ENCODE measurements around the gene ERG. TPM values are rescaled to one million over a fixed set of nuclear protein-coding genes. Genes with fewer than 3 reads are reported as not detected.
A peak's percentile ranks its signal among the peaks of the same experiment; 100 is the strongest.

ERG gene, protein sequence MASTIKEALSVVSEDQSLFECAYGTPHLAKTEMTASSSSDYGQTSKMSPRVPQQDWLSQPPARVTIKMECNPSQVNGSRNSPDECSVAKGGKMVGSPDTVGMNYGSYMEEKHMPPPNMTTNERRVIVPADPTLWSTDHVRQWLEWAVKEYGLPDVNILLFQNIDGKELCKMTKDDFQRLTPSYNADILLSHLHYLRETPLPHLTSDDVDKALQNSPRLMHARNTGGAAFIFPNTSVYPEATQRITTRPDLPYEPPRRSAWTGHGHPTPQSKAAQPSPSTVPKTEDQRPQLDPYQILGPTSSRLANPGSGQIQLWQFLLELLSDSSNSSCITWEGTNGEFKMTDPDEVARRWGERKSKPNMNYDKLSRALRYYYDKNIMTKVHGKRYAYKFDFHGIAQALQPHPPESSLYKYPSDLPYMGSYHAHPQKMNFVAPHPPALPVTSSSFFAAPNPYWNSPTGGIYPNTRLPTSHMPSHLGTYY
- 10 to 100 TPM in 2 of 4 donors, 1 to 10 TPM in 2; 3.7 to 13.3 (median 10.6) TPM for total RNA-seq

GRCh38 chr21:38498057-38498833, at the start of gene ERG:
Gene ERG, minus strand, starts transcription at chr21:38498477. Its CDS starts 97 bp downstream, at chr21:38498380.
- Histone ChIP-seq H3K27me3 (peaks cover 0 to 10% (median 0%) of the 10 kb centered on the region in 4 donors), H3K9me3 (no peaks in the 10 kb centered on the region), H3K27ac (replicated peaks in 1 of 4) (peak within 1 kb of the TSS; percentile 56 to 72 (median 67)), H3K4me3 (peak within 1 kb of the TSS; percentile 35 to 52 (median 40)), H3K4me1 (no peaks in the 10 kb centered on the region), H3K36me3 (no peaks in the 10 kb centered on the region)
- TF ChIP-seq, protein P1, sequence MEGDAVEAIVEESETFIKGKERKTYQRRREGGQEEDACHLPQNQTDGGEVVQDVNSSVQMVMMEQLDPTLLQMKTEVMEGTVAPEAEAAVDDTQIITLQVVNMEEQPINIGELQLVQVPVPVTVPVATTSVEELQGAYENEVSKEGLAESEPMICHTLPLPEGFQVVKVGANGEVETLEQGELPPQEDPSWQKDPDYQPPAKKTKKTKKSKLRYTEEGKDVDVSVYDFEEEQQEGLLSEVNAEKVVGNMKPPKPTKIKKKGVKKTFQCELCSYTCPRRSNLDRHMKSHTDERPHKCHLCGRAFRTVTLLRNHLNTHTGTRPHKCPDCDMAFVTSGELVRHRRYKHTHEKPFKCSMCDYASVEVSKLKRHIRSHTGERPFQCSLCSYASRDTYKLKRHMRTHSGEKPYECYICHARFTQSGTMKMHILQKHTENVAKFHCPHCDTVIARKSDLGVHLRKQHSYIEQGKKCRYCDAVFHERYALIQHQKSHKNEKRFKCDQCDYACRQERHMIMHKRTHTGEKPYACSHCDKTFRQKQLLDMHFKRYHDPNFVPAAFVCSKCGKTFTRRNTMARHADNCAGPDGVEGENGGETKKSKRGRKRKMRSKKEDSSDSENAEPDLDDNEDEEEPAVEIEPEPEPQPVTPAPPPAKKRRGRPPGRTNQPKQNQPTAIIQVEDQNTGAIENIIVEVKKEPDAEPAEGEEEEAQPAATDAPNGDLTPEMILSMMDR (IDR thresholded peaks at IDR 0.05), result no peak
- TF ChIP-seq POLR2A (IDR thresholded peaks at IDR 0.05; ENCODE audit: low read depth) (no peak), EP300 (IDR thresholded peaks at IDR 0.05) (no peak), POLR2AphosphoS5 (IDR thresholded peaks at IDR 0.05) (peak; percentile 52 to 73)
- peak; percentile 74 for DNase-seq (ENCODE audit: extremely low spot score)
- 78% methylated on average over 12 of the region's 12 CpGs for WGBS
- intact Hi-C loops (cut with DNase I), result no loop called here

DNA sequence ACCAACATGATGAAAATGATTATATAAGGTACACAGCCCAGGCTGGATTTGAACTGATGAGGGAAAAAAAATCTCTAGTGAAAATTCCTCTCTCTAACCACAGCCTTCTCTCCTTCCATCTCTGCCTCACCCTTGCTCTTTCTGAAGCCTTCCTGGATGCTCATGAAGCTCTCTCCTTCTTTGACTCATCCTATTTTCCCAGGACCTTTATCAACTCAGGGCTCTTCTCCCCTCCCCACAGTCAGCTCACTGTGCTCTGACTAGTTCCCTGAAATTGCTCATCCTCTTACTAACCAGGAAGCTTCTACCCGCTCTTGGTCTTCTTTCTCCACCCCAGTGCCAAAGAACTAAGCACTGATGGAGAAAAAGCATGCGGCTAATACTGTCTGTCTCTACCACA, 46.4 kb upstream of the ERG start:
- Histone ChIP-seq H3K27ac (replicated peaks in 1 of 4) (no peak overlapping the region), H3K4me3 (no peak overlapping the region), H3K4me1 (no peaks in the 10 kb centered on the region), H3K27me3 (peaks cover 0 to 10% (median 0%) of the 10 kb centered on the region in 4 donors), H3K9me3 (no peaks in the 10 kb centered on the region), H3K36me3 (no peaks in the 10 kb centered on the region)
- intact Hi-C loops (cut with DNase I), result no loop called here
- WGBS, result 89% methylated on average over 2 of the region's 2 CpGs
- TF ChIP-seq, protein P1 (IDR thresholded peaks at IDR 0.05), result no peak
- no peak for DNase-seq (ENCODE audit: extremely low spot score)

- intact Hi-C loops (cut with DNase I), result no loop called here
- TF ChIP-seq, protein P1 (IDR thresholded peaks at IDR 0.05), result no peak
- TF ChIP-seq POLR2AphosphoS5 (IDR thresholded peaks at IDR 0.05) (no peak), POLR2A (IDR thresholded peaks at IDR 0.05; ENCODE audit: low read depth) (no peak), EP300 (IDR thresholded peaks at IDR 0.05) (no peak)
- Histone ChIP-seq H3K9me3 (no peaks in the 10 kb centered on the region), H3K36me3 (no peaks in the 10 kb centered on the region), H3K27me3 (peaks cover 0 to 9% (median 0%) of the 10 kb centered on the region in 4 donors), H3K27ac (replicated peaks in 1 of 4) (no peak overlapping the region), H3K4me1 (no peaks in the 10 kb centered on the region), H3K4me3 (no peak overlapping the region)
- DNase-seq (ENCODE audit: extremely low spot score), result no peak
- whole genome bisulfite sequencing, result 39% methylated on average over 4 of the region's 4 CpGs
Observed at GRCh38 chr21:38542263-38542662, 44.0 kb upstream of the ERG start.

GRCh38 chr21:38538353-38538752, 40.1 kb upstream of the ERG start:
- intact Hi-C loops (cut with DNase I), result no loop called here
- no peak for DNase-seq (ENCODE audit: extremely low spot score)
- H3K27me3 ChIP-seq, result peaks cover 0 to 4% (median 0%) of the 10 kb centered on the region in 4 donors
- H3K27ac ChIP-seq (replicated peaks in 1 of 4), result no peak overlapping the region
- 60% methylated on average over 1 of the region's 1 CpG for WGBS
- no peaks in the 10 kb centered on the region for H3K9me3 ChIP-seq
- TF ChIP-seq POLR2A (IDR thresholded peaks at IDR 0.05; ENCODE audit: low read depth) (no peak), EP300 (IDR thresholded peaks at IDR 0.05) (no peak), POLR2AphosphoS5 (IDR thresholded peaks at IDR 0.05) (no peak)
- TF ChIP-seq, protein P1 (IDR thresholded peaks at IDR 0.05), result no peak
- H3K4me3 ChIP-seq, result no peak overlapping the region
- no peaks in the 10 kb centered on the region for H3K36me3 ChIP-seq
- H3K4me1 ChIP-seq, result no peaks in the 10 kb centered on the region

Measured in esophagus muscularis mucosa (tissue), 4 donors.